ENCODE data around the gene ARMC5. TPM values are rescaled to one million over a fixed set of nuclear protein-coding genes. Genes with fewer than 3 reads are reported as not detected.

Gene ARMC5
- total RNA-seq, 1 experiment from 2014 or later, result 11.3 TPM

DNA sequence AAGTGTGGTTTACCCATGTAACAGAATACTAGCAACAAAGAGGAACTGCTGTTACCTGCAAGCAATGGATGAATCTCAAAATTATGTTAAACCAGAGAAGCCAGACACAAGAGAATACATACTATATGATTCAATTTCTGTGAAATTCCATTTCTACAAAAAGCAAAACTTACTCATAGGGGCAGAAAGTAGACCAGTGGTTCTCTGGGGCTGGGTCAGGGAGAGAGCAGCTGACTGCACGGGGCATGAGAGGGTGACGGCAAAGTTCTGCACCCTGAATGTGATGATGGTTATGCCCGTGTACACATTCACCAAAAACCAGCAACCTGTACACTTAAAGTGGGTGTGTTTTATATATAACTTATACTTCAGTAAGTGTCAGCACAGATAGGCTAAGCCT is 19.8 kb upstream of the ARMC5 start:
- ChIA-PET CTCF (no interaction called here), POLR2A (no interaction called here)
- ATAC-seq, result no peak
- TF ChIP-seq SOX15 (CRISPR knock-in tag; IDR thresholded peaks at IDR 0.05) (no peak), ETV6 (CRISPR knock-in tag; IDR thresholded peaks at IDR 0.05) (no peak), GABPB1 (CRISPR knock-in tag; IDR thresholded peaks at IDR 0.05) (no peak), ESRRA (CRISPR knock-in tag; IDR thresholded peaks at IDR 0.05; ENCODE audit: borderline replicate concordance) (no peak), FOXP1 (CRISPR knock-in tag; IDR thresholded peaks at IDR 0.05; ENCODE audit: borderline replicate concordance) (no peak), FOXJ3 (CRISPR knock-in tag; IDR thresholded peaks at IDR 0.05; ENCODE audit: borderline replicate concordance) (no peak), GTF2I (CRISPR knock-in tag; conservative IDR thresholded peaks at IDR 0.05) (no peak), ZNF219 (CRISPR knock-in tag; IDR thresholded peaks at IDR 0.05; ENCODE audit: borderline replicate concordance) (no peak), TCF7 (CRISPR knock-in tag; IDR thresholded peaks at IDR 0.05; ENCODE audit: low read depth) (no peak), GRHL2 (CRISPR knock-in tag; IDR thresholded peaks at IDR 0.05; ENCODE audit: insufficient replicate concordance, severe bottlenecking) (no peak)
- TF ChIP-seq, protein P1, sequence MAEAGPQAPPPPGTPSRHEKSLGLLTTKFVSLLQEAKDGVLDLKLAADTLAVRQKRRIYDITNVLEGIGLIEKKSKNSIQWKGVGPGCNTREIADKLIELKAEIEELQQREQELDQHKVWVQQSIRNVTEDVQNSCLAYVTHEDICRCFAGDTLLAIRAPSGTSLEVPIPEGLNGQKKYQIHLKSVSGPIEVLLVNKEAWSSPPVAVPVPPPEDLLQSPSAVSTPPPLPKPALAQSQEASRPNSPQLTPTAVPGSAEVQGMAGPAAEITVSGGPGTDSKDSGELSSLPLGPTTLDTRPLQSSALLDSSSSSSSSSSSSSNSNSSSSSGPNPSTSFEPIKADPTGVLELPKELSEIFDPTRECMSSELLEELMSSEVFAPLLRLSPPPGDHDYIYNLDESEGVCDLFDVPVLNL (CRISPR knock-in tag; IDR thresholded peaks at IDR 0.05; ENCODE audit: borderline replicate concordance, low read depth), result no peak
- TF ChIP-seq, protein P2, sequence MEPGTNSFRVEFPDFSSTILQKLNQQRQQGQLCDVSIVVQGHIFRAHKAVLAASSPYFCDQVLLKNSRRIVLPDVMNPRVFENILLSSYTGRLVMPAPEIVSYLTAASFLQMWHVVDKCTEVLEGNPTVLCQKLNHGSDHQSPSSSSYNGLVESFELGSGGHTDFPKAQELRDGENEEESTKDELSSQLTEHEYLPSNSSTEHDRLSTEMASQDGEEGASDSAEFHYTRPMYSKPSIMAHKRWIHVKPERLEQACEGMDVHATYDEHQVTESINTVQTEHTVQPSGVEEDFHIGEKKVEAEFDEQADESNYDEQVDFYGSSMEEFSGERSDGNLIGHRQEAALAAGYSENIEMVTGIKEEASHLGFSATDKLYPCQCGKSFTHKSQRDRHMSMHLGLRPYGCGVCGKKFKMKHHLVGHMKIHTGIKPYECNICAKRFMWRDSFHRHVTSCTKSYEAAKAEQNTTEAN (CRISPR knock-in tag; IDR thresholded peaks at IDR 0.05), result no peak
- H3K4me3 Mint-ChIP-seq, result no peak overlapping the region
- DNase-seq (ENCODE audit: low spot score), result no peak
- H3K4me1 Mint-ChIP-seq, result no peaks in the 10 kb centered on the region; the same call in 1 of the 2 replicates
- H3K9me3 Mint-ChIP-seq, result no peaks in the 10 kb centered on the region
- H3K36me3 Mint-ChIP-seq, result no peaks in the 10 kb centered on the region
- no peak overlapping the region for H3K27ac Mint-ChIP-seq
- H3K27me3 Mint-ChIP-seq (ENCODE audit: low read depth), result peaks cover 3% of the 10 kb centered on the region

DNA sequence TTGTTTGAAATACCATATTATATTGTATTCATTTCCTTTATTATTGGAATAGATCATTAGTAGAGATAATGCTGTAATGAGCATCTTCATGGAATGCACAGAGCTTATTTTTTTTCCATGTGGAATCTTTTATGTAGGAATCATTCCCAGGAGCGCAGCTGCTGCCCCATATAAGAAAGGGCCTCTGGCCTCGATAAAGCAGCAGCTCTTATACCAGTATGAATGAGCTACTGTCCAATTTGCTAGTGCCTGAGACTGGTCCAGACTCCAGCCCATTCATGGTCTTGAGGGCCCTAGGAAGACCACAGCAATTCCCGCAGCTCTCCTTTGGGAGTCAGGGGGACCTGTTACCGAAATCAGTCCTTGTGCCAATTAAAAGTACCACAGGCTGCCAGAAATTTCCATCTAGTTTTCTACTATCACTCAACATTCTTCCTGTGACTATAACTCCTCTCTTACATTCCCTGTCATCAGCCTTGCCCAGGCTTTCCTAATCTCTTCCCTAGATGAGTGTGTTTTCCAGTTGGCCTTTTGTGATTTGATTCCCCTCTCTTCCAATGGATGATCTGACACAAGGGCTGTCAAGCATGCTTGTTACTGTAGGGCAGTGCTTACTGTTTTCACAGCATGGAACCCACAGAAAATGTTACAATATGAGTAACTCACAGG is 18.7 kb upstream of the ARMC5 start:
- H3K36me3 Mint-ChIP-seq, result no peaks in the 10 kb centered on the region
- H3K9me3 Mint-ChIP-seq, result no peaks in the 10 kb centered on the region
- H3K4me1 Mint-ChIP-seq, result no peaks in the 10 kb centered on the region; the same call in 1 of the 2 replicates
- H3K27me3 Mint-ChIP-seq (ENCODE audit: low read depth), result peaks cover 3% of the 10 kb centered on the region
- ChIA-PET CTCF (interaction anchor here (0.7 to 1.7 kb wide), 5 partner anchors 14 to 298 kb away, joined by 3 to 4 read pairs (median 3); partner anchors contain the start of gene ARMC5), POLR2A (no interaction called here)
- H3K27ac Mint-ChIP-seq, result no peak overlapping the region
- H3K4me3 Mint-ChIP-seq, result no peak overlapping the region; the same call in 1 of the 2 replicates
- ATAC-seq (no peak), DNase-seq (ENCODE audit: low spot score) (no peak)
- TF ChIP-seq SMAD3 (CRISPR knock-in tag; IDR thresholded peaks at IDR 0.05; ENCODE audit: borderline replicate concordance) (no peak), FOXK1 (CRISPR knock-in tag; IDR thresholded peaks at IDR 0.05) (no peak), NFYB (CRISPR knock-in tag; conservative IDR thresholded peaks at IDR 0.05; ENCODE audit: low read depth) (no peak), NFATC4 (CRISPR knock-in tag; IDR thresholded peaks at IDR 0.05) (no peak), SOX15 (CRISPR knock-in tag; IDR thresholded peaks at IDR 0.05) (no peak), JAZF1 (CRISPR knock-in tag; IDR thresholded peaks at IDR 0.05) (no peak), RELA (CRISPR knock-in tag; IDR thresholded peaks at IDR 0.05; ENCODE audit: borderline replicate concordance) (no peak)
- TF ChIP-seq, protein P3, sequence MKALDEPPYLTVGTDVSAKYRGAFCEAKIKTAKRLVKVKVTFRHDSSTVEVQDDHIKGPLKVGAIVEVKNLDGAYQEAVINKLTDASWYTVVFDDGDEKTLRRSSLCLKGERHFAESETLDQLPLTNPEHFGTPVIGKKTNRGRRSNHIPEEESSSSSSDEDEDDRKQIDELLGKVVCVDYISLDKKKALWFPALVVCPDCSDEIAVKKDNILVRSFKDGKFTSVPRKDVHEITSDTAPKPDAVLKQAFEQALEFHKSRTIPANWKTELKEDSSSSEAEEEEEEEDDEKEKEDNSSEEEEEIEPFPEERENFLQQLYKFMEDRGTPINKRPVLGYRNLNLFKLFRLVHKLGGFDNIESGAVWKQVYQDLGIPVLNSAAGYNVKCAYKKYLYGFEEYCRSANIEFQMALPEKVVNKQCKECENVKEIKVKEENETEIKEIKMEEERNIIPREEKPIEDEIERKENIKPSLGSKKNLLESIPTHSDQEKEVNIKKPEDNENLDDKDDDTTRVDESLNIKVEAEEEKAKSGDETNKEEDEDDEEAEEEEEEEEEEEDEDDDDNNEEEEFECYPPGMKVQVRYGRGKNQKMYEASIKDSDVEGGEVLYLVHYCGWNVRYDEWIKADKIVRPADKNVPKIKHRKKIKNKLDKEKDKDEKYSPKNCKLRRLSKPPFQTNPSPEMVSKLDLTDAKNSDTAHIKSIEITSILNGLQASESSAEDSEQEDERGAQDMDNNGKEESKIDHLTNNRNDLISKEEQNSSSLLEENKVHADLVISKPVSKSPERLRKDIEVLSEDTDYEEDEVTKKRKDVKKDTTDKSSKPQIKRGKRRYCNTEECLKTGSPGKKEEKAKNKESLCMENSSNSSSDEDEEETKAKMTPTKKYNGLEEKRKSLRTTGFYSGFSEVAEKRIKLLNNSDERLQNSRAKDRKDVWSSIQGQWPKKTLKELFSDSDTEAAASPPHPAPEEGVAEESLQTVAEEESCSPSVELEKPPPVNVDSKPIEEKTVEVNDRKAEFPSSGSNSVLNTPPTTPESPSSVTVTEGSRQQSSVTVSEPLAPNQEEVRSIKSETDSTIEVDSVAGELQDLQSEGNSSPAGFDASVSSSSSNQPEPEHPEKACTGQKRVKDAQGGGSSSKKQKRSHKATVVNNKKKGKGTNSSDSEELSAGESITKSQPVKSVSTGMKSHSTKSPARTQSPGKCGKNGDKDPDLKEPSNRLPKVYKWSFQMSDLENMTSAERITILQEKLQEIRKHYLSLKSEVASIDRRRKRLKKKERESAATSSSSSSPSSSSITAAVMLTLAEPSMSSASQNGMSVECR (CRISPR knock-in tag; IDR thresholded peaks at IDR 0.05; ENCODE audit: borderline replicate concordance), result no peak
- TF ChIP-seq, protein P4, sequence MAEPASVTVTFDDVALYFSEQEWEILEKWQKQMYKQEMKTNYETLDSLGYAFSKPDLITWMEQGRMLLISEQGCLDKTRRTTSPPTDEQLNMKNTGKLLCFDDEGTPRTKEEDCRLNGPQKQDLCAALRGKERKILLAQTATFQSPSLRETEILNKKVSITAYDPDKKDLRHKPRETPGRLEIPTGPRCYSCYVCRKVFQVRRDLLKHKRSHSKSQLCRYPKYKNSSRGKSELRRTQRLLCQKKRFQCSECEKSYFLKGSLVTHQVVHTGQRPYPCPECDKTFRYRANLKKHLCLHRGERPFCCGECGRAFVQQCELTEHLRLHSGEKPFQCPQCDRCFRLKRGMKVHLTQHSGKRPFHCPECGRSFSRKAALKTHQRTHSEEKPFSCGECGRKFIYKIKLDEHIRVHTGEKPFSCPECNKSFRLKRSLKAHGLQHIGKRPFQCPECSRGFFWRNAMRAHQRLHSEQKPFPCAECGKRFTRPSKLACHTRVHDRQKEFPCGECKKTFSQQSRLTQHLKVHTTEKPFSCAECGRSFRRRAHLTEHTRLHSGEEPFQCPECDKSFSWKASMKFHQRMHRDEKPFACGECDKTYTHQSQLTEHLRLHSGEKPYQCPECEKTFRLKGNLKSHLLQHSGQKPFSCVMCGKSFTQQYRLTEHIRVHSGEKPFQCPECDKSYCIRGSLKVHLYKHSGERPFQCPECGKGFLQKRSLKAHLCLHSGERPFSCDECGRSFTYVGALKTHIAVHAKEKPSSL (CRISPR knock-in tag; conservative IDR thresholded peaks at IDR 0.05), result no peak
- TF ChIP-seq, protein P5, sequence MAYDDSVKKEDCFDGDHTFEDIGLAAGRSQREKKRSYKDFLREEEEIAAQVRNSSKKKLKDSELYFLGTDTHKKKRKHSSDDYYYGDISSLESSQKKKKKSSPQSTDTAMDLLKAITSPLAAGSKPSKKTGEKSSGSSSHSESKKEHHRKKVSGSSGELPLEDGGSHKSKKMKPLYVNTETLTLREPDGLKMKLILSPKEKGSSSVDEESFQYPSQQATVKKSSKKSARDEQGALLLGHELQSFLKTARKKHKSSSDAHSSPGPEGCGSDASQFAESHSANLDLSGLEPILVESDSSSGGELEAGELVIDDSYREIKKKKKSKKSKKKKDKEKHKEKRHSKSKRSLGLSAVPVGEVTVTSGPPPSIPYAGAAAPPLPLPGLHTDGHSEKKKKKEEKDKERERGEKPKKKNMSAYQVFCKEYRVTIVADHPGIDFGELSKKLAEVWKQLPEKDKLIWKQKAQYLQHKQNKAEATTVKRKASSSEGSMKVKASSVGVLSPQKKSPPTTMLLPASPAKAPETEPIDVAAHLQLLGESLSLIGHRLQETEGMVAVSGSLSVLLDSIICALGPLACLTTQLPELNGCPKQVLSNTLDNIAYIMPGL (CRISPR knock-in tag; IDR thresholded peaks at IDR 0.05), result no peak
- TF ChIP-seq, protein P6, sequence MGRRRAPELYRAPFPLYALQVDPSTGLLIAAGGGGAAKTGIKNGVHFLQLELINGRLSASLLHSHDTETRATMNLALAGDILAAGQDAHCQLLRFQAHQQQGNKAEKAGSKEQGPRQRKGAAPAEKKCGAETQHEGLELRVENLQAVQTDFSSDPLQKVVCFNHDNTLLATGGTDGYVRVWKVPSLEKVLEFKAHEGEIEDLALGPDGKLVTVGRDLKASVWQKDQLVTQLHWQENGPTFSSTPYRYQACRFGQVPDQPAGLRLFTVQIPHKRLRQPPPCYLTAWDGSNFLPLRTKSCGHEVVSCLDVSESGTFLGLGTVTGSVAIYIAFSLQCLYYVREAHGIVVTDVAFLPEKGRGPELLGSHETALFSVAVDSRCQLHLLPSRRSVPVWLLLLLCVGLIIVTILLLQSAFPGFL (CRISPR knock-in tag; IDR thresholded peaks at IDR 0.05; ENCODE audit: borderline replicate concordance), result no peak
